ENCODE results near the gene HAVCR2.

HAVCR2 gene

DNA sequence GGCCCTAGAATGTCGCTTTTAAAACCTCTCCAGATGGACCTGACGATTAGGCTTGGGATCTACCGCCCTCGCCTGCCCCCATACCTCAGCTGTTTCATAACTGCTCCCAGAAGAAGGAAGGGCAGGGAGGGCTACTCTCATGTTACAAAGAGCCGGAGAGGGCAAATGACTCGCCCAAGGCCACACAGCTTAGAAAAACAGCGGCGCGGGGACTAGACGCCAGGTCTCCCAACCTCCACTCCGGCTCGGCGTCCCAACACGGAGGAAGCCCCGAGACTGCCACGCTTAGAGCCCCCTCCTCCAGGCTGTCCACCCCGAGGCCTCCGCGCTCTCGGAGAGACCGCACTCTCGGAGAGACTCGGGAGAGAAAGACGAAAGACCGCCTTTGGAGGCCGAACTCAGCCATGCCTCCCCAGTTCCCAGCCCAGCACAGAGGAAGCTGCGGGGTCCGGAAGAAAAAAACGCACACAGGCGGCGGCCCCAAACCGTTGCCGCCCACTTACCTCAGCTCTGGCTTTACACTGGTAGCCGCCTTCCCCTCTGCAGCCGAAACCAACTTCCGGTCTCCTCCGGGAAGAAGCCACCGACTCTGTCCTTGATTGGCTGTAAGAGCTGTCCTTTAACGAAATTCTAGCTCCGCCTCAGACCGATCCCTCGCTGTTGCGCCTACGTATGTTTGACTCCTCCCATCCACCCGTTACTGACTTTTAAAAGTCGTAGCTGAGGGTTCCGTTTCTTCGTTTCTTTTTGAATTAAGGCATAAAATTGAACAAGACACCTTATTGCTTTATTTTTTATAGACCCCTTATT is 33.7 kb upstream of the HAVCR2 start, which contains the start of gene MED7:
TSS of gene MED7 (minus strand) at position 549 of the 810 bp plus-strand sequence. CDS start 3,434 bp downstream, outside the sequence.
- in situ Hi-C loops (cut with HindIII; ENCODE audit: low sequenced_read_pairs): no loop called here
- TF ChIP-seq, protein P1, sequence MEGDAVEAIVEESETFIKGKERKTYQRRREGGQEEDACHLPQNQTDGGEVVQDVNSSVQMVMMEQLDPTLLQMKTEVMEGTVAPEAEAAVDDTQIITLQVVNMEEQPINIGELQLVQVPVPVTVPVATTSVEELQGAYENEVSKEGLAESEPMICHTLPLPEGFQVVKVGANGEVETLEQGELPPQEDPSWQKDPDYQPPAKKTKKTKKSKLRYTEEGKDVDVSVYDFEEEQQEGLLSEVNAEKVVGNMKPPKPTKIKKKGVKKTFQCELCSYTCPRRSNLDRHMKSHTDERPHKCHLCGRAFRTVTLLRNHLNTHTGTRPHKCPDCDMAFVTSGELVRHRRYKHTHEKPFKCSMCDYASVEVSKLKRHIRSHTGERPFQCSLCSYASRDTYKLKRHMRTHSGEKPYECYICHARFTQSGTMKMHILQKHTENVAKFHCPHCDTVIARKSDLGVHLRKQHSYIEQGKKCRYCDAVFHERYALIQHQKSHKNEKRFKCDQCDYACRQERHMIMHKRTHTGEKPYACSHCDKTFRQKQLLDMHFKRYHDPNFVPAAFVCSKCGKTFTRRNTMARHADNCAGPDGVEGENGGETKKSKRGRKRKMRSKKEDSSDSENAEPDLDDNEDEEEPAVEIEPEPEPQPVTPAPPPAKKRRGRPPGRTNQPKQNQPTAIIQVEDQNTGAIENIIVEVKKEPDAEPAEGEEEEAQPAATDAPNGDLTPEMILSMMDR (IDR thresholded peaks at IDR 0.05; ENCODE audit: low read depth, low read length): no peak
- peak within 1 kb of the TSS; percentile 96 for H3K4me3 ChIP-seq (ENCODE audit: low read depth, low read length)
- peak; percentile 99 for DNase-seq (ENCODE audit: low read depth, low spot score)

DNA sequence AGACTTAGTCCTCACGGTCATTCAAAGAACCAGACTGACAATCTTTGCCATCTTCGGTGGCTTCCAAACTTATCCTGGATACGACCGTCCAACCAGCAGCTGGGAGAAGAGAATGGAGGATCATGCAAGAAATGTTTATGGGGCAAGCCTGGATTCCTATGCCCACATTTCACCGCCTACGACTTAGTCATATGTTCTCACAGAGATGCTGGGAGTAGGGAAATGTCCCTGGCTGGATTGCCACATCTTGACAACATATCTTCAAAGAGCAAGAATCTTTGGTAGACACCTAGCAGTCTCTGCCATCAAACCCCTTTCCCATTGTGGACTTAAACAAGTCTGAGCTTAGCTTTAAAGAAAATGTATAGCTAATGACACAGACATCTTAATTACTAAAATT is 28.8 kb upstream of the HAVCR2 start:
- TF ChIP-seq, protein P1 (IDR thresholded peaks at IDR 0.05; ENCODE audit: low read depth, low read length): no peak
- in situ Hi-C loops (cut with HindIII; ENCODE audit: low sequenced_read_pairs): no loop called here
- no peak for DNase-seq (ENCODE audit: low read depth, low spot score)
- H3K4me3 ChIP-seq (ENCODE audit: low read depth, low read length): no peak overlapping the region

DNA sequence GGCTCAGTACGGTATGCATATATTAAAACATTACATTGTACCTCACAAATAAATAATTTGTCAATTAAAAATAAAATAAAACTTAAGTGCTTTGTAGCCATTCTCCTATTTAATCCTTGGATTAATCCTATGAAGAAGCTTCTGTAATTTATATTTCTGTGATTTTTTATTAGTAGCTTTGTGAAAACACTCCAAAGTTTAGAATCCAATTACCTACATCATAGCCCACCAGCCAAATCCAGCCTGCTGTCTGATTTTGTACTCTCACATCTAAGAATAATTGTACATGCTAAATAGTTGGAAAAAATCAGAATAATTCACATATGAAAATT is 23.4 kb upstream of the HAVCR2 start:
- in situ Hi-C loops (cut with HindIII; ENCODE audit: low sequenced_read_pairs): no loop called here
- TF ChIP-seq, protein P1 (IDR thresholded peaks at IDR 0.05; ENCODE audit: low read depth, low read length): no peak
- DNase-seq (ENCODE audit: low read depth, low spot score): no peak
- H3K4me3 ChIP-seq (ENCODE audit: low read depth, low read length): no peak overlapping the region

DNA sequence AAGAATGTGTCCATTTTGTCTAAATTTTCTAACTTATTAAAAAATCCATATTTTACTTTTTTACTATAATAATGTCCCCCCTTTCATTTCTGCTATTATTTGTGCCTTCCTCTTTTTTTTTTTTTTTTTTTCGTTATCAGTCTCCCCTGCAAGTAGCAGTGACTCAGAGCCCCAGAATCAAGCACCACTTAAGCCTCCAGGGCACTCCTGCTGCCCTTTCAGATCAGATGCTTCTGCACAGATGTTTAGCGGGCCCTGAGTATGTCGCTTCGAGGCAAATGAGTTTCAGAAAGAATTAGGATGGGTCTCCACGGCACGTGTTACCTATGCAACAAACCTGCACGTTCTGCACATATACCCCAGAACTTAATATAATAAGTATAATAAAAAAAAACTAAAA is 22.1 kb upstream of the HAVCR2 start:
- in situ Hi-C loops (cut with HindIII; ENCODE audit: low sequenced_read_pairs): no loop called here
- DNase-seq (ENCODE audit: low read depth, low spot score): no peak
- no peak overlapping the region for H3K4me3 ChIP-seq (ENCODE audit: low read depth, low read length)
- TF ChIP-seq, protein P1 (IDR thresholded peaks at IDR 0.05; ENCODE audit: low read depth, low read length): no peak

DNA sequence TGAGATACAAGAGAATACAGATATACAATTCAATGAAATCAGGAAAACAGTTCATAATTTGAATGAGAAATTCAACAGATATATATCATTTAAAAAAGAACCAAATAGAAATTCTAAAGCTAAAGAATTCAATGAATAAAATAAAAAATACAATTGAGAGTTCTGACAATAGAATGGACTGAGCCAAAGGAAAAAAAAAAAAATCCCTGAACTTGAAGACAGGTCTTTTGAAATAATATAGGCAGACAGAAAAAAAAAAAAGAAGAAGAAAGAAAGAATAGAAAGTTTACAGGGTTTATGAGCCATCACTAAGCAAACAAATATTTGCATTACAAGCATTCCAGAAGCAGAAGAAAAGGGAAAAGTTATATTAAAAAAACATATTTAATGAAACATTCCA is 12.9 kb upstream of the HAVCR2 start:
- TF ChIP-seq, protein P1 (IDR thresholded peaks at IDR 0.05; ENCODE audit: low read depth, low read length): no peak
- H3K4me3 ChIP-seq (ENCODE audit: low read depth, low read length): no peak overlapping the region
- in situ Hi-C loops (cut with HindIII; ENCODE audit: low sequenced_read_pairs): no loop called here
- no peak for DNase-seq (ENCODE audit: low read depth, low spot score)

DNA sequence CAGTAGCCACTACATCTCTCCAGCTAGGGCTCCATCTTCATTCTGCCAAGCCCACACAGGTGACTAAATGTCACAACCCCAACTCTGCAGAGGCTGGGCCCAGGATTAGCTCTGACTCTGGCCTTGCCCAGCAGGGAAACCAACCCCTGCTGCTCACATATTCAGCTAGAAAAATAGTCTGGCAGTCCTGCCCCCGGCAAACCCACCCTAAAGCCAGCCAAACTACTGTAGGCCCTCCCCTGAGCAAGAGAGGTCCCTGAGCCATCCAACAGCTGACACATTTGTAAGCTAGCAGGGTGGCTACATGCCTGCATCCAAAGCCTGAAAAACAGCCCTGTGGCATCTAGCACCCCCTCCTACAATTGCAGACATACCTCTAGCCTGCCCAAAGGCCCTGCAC is 11.3 kb upstream of the HAVCR2 start:
- in situ Hi-C loops (cut with HindIII; ENCODE audit: low sequenced_read_pairs): no loop called here

More for the DNA sequence above, 11.3 kb upstream of the HAVCR2 start:
- DNase-seq (ENCODE audit: low read depth, low spot score): no peak
- H3K4me3 ChIP-seq (ENCODE audit: low read depth, low read length): no peak overlapping the region
- TF ChIP-seq, protein P1 (IDR thresholded peaks at IDR 0.05; ENCODE audit: low read depth, low read length): no peak

All from astrocyte of the spinal cord (primary cell).